ENCODE results near the gene BICRAL. TPM values are rescaled to one million over a fixed set of nuclear protein-coding genes. Genes with fewer than 3 reads are reported as not detected.

BICRAL gene
- total and polyA plus RNA-seq, 2 of the 4 experiments (the other 2 are of a cell fraction): 4.0 to 6.1 TPM

DNA sequence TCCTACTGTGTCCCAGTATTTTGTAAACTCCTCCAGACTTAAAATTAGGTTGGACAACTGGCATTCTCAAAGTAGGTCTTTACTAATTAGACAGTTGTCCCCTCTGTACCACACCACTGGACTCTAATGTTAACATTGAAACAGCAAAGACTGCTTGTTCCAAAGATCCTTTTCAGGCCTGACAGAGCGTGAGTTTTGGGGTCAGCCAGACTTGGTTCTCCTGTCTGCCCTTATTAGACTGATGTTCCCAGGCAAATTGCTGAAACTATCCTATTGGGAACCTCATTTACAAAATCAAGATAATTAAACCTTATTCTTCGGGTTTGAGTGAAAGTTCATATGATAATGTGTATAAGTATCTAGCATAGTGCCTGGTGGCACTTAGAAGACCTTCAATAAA, 3.7 kb upstream of the BICRAL start:
- H3K79me1 ChIP-seq (ENCODE audit: low read depth in 1 of 2, low read length in 2 of 2): peaks cover 3 to 8% of the 10 kb centered on the region in 2 experiments; a peak in 1 of 4 replicates

More for the DNA sequence above, 3.7 kb upstream of the BICRAL start:
- H2AK9ac ChIP-seq (replicated peaks; ENCODE audit: low read depth, low read length, poor library complexity): no peak overlapping the region
- dilution Hi-C loops (cut with HindIII; ENCODE audit: low sequenced_read_pairs, unreplicated experiment): no loop called here
- H3K4me1 ChIP-seq (ENCODE audit: control insufficient read depth, insufficient read depth, low read length): no peaks in the 10 kb centered on the region
- peak overlapping the region; percentile 21; the same call in 1 of the 2 replicates for H3K27ac ChIP-seq (ENCODE audit: insufficient read depth, low read length)
- no peaks in the 10 kb centered on the region for H3K9me3 ChIP-seq (ENCODE audit: control insufficient read depth, insufficient read depth, low read length)
- no peak overlapping the region for H3K9ac ChIP-seq (ENCODE audit: low read depth, low read length)
- no peak overlapping the region for H2AFZ ChIP-seq (replicated peaks; ENCODE audit: low read length, poor library complexity)
- WGBS, 2 experiments (ENCODE audit: extremely low coverage in 2 of 2, insufficient read length in 1 of 2): 100% methylated on average over 1 of the region's 2 CpGs; no CpG with 5 or more reads in 1 of the 2 experiments
- in situ Hi-C loops (cut with MboI; ENCODE audit: low sequenced_read_pairs): no loop called here
- peak overlapping the region; percentile 73; the same call in 1 of the 2 replicates for H3K23ac ChIP-seq (ENCODE audit: low read depth, low read length)
- H4K20me1 ChIP-seq (ENCODE audit: insufficient read depth, low read length): no peaks in the 10 kb centered on the region
- H2AK5ac ChIP-seq (ENCODE audit: low read depth, low read length): peak overlapping the region; percentile 82; the same call in 1 of the 2 replicates
- ChIA-PET CTCF (no interaction called here), POLR2A (ENCODE audit: unreplicated experiment) (no interaction called here)
- no TSS peak for BruUV-seq (replicated peaks)
- intact Hi-C loops (cut with micrococcal nuclease): no loop called here
- no peak overlapping the region for H3K56ac ChIP-seq (ENCODE audit: extremely low read depth, insufficient read depth, low read length)
- H3K4me2 ChIP-seq (ENCODE audit: low read depth, low read length): no peak overlapping the region
- no peaks in the 10 kb centered on the region for H3K36me3 ChIP-seq (ENCODE audit: control insufficient read depth, insufficient read depth, low read length)
- H2BK5ac ChIP-seq (ENCODE audit: low read depth, low read length, poor library complexity, severe bottlenecking): no peak overlapping the region
- peak overlapping the region; percentile 21; the same call in 1 of the 2 replicates for H3K4ac ChIP-seq (ENCODE audit: low read depth, low read length)
- H3K9me1 ChIP-seq (ENCODE audit: insufficient read depth, low read length): peaks cover 5% of the 10 kb centered on the region; the same call in 1 of the 2 replicates
- ATAC-seq (ENCODE audit: low read depth) (no peak), DNase-seq (no peak)
- H3K18ac ChIP-seq (ENCODE audit: low read depth, low read length): 0 out of 2 replicates have a peak overlapping the region, but pooled peaks have one; percentile 41
- no peaks in the 10 kb centered on the region for H3K27me3 ChIP-seq (ENCODE audit: control insufficient read depth, insufficient read depth, low read length)
- H4K8ac ChIP-seq (ENCODE audit: low read depth in 2 of 2, low read length in 2 of 2): no peak overlapping the region
- H2BK120ac ChIP-seq (ENCODE audit: low read depth, low read length): no peak overlapping the region
- H2BK15ac ChIP-seq (ENCODE audit: low read depth, low read length): peak overlapping the region; percentile 45; the same call in 1 of the 3 replicates
- peak overlapping the region; percentile 44; the same call in 1 of the 2 replicates for H3K14ac ChIP-seq (replicated peaks; ENCODE audit: low read depth, low read length)
- no peak overlapping the region for H4K91ac ChIP-seq (ENCODE audit: insufficient read depth, low read depth, low read length)
- TF ChIP-seq CEBPB (IDR thresholded peaks at IDR 0.05; ENCODE audit: low read depth, low read length) (no peak), NFE2L2 (IDR thresholded peaks at IDR 0.05; ENCODE audit: low read depth, low read length) (no peak), MAZ (IDR thresholded peaks at IDR 0.05; ENCODE audit: borderline replicate concordance, low read depth, low read length) (no peak), RFX5 (IDR thresholded peaks at IDR 0.05; ENCODE audit: low read depth, low read length) (no peak), MAFK (IDR thresholded peaks at IDR 0.05; ENCODE audit: low read depth, low read length) (no peak), BHLHE40 (IDR thresholded peaks at IDR 0.05; ENCODE audit: low read depth, low read length) (no peak), SMC3 (IDR thresholded peaks at IDR 0.05; ENCODE audit: low read depth, low read length) (no peak)
- no peak overlapping the region for H3K4me3 ChIP-seq (ENCODE audit: insufficient read depth, low read depth, low read length)
- H2BK20ac ChIP-seq (ENCODE audit: low read depth, low read length): peak overlapping the region; percentile 46; the same call in 1 of the 2 replicates
- H4K5ac ChIP-seq (ENCODE audit: low read depth, low read length): 0 out of 2 replicates have a peak overlapping the region, but pooled peaks have one; percentile 63
